Measurements from ENCODE around the gene WDR70. TPM values are rescaled to one million over a fixed set of nuclear protein-coding genes. Genes with fewer than 3 reads are reported as not detected.
A peak's percentile ranks its signal among the peaks of the same experiment; 100 is the strongest.

Gene WDR70
- total RNA-seq, 6 experiments from 2014 or later: 8.8 to 13.4 (median 11.3) TPM

DNA sequence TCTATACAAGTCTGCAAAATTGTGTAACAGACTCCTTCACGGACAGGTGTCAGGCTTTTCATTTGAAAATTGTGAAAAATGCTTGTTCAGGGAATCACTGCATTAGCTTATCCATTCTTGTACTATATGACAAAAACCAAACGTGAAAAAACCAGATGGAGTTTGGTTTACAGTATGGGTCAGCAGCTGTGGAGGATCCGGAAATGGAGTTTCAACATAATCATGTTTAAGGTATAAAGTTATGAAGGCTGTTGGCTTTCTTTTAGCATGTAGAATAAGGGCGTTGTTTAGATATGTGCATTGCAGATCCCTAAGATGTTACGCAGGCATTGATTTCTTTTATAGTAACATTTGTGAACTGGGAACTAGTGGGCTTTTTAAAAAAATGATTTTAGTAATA, 336.9 kb downstream of the WDR70 start:
- no peaks in the 10 kb centered on the region for H3K27me3 ChIP-seq
- no peak for TF ChIP-seq POLR2A (IDR thresholded peaks at IDR 0.05)
- no peak for TF ChIP-seq CTCF (IDR thresholded peaks at IDR 0.05)
- DNase-seq (no peak), ATAC-seq (no peak)
- no peaks in the 10 kb centered on the region for H3K36me3 ChIP-seq
- 91% methylated on average over 5 of the region's 5 CpGs for WGBS (ENCODE audit: insufficient coverage, low coverage, low lambda C conversion rate, missing lambda C conversion rate)
- no peaks in the 10 kb centered on the region for H3K9me3 ChIP-seq
- no peak overlapping the region for H3K27ac ChIP-seq
- H3K4me3 ChIP-seq: no peak overlapping the region
- intact Hi-C loops (cut with DNase I): no loop called here
- H3K4me1 ChIP-seq: peaks cover 0 to 15% (median 3%) of the 10 kb centered on the region in 4 donors

GRCh38 chr5:37716405-37716804, 337.3 kb downstream of the WDR70 start:
- Histone ChIP-seq H3K4me1 (peaks cover 0 to 15% (median 3%) of the 10 kb centered on the region in 4 donors), H3K9me3 (no peaks in the 10 kb centered on the region), H3K27me3 (no peaks in the 10 kb centered on the region), H3K4me3 (no peak overlapping the region), H3K36me3 (no peaks in the 10 kb centered on the region), H3K27ac (no peak overlapping the region)
- TF ChIP-seq POLR2A (IDR thresholded peaks at IDR 0.05): no peak
- intact Hi-C loops (cut with DNase I): no loop called here
- 100% methylated on average over 1 of the region's 1 CpG for WGBS (ENCODE audit: insufficient coverage, low coverage, low lambda C conversion rate, missing lambda C conversion rate)
- DNase-seq: no peak
- no peak for ATAC-seq

DNA sequence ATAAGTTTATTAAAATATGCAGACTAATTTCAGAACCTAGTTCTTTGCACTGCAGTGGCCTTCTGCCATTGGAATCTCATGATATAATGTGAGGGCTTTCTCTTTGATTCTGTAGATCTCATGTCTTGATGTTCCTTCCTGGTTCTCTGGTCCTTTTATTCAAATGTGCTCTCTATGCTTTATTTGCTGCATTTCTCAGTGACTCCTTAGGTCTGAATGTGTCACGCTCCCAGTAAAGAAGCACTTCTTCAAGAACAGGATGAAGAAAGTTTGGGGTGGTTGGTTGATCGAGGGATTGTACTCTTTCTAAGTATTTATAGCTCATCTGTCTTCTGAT, 338.1 kb downstream of the WDR70 start:
- DNase-seq (no peak), ATAC-seq (no peak)
- intact Hi-C loops (cut with DNase I): no loop called here
- 71% methylated on average over 2 of the region's 2 CpGs for WGBS (ENCODE audit: insufficient coverage, low coverage, low lambda C conversion rate, missing lambda C conversion rate)
- TF ChIP-seq POLR2A (IDR thresholded peaks at IDR 0.05): no peak
- no peak overlapping the region for H3K27ac ChIP-seq
- H3K9me3 ChIP-seq: no peaks in the 10 kb centered on the region
- no peaks in the 10 kb centered on the region for H3K36me3 ChIP-seq
- H3K4me3 ChIP-seq: no peak overlapping the region
- no peaks in the 10 kb centered on the region for H3K27me3 ChIP-seq
- peaks cover 0 to 15% (median 3%) of the 10 kb centered on the region in 4 donors for H3K4me1 ChIP-seq

DNA sequence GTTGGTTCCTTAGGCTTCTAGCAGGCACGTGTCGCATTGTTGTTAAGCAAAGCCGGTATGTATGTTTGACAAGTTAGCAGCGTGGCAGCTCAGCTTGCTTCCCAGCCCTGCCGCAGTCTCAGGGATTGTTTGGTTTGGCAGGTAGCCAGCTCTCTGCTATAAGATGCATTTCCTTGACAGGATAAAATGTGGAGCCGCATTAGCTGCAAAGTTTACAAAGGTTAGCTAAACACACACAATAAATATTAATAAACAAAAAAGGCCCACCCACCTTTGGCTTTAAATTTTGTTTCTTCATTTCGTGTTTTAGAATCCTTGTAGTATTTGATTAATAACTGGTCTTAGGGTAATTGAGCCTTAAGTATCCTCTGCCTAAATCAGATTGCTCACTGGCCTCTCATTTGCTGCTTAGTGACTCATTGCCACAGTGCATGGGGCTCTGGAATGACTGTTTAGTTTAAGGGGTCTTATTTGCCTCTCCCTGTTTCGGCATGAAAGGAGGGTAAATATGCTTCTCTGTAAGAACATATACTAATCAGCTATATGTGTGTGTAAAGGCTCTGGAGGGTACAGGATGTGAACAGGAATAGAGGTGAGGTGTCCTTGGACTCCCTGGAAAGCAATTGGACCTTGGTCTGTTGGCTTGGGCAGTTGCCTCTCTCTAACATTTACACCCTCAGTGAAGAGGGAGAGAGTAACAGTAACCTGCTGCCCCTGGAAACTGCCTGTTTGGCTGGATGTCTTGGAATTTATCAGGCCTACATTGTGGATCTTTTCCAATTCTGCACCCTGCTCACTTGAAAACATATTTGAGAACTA, 338.7 kb downstream of the WDR70 start:
- Histone ChIP-seq H3K4me3 (no peak overlapping the region), H3K4me1 (peaks cover 0 to 15% (median 3%) of the 10 kb centered on the region in 4 donors), H3K36me3 (no peaks in the 10 kb centered on the region), H3K27me3 (no peaks in the 10 kb centered on the region), H3K27ac (no peak overlapping the region), H3K9me3 (no peaks in the 10 kb centered on the region)
- DNase-seq (peak in 2 of 3 donors; percentile 21 to 47), ATAC-seq (peak; percentile 71 to 97 (median 88))
- 48% methylated on average over 8 of the region's 8 CpGs for WGBS (ENCODE audit: insufficient coverage, low coverage, low lambda C conversion rate, missing lambda C conversion rate)
- no peak for TF ChIP-seq CTCF (IDR thresholded peaks at IDR 0.05)
- TF ChIP-seq POLR2A (IDR thresholded peaks at IDR 0.05): no peak
- intact Hi-C loops (cut with DNase I): no loop called here

DNA sequence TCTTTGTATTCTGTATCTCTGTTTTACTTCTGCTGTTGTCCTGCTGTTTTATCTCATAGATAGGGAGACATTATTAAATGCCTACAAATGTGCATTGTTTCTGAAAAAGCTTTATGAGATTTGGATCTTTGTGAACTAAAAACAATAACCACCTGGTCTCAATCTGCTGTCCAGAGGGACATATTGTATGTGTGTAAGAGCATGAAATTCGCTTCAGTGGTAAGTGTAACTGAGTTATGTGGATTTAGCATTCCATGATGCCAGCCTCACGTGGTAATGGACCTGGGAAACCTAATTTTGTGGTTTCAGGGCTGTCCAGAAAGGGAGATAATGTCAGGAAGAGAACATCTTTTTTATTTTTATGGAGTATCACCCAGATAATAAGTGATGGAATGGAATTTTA, 341.4 kb downstream of the WDR70 start:
- TF ChIP-seq CTCF (IDR thresholded peaks at IDR 0.05): no peak

More for the DNA sequence above, 341.4 kb downstream of the WDR70 start:
- no peak for DNase-seq
- Histone ChIP-seq H3K27ac (no peak overlapping the region), H3K4me3 (no peak overlapping the region), H3K4me1 (peaks cover 0 to 15% (median 3%) of the 10 kb centered on the region in 4 donors), H3K9me3 (no peaks in the 10 kb centered on the region), H3K36me3 (no peaks in the 10 kb centered on the region), H3K27me3 (no peaks in the 10 kb centered on the region)
- intact Hi-C loops (cut with DNase I): no loop called here
- no peak for ATAC-seq
- 100% methylated on average over 2 of the region's 2 CpGs for WGBS (ENCODE audit: insufficient coverage, low coverage, low lambda C conversion rate, missing lambda C conversion rate)
